Muscle of leg (tissue), 11 donors: ENCODE results near the gene LNPK. TPM values are rescaled to one million over a fixed set of nuclear protein-coding genes. Genes with fewer than 3 reads are reported as not detected.

Experiments used
- DNase-seq: peaks from one replicate; pipeline ENCODE4 v3.0.0; 2013
- H3K27ac ChIP-seq: one replicate; pipeline ENCODE4 v1.5.1; 2013; ENCODE audit warnings: mild to moderate bottlenecking, low read length, control low read depth
- H3K27me3 ChIP-seq: one replicate; pipeline ENCODE4 v1.6.1; 2013; ENCODE audit warnings: low read length; ENCODE audit not compliant: control insufficient read depth, insufficient read depth
- H3K36me3 ChIP-seq: one replicate; pipeline ENCODE4 v1.6.1; 2013; ENCODE audit warnings: low read length; ENCODE audit not compliant: control insufficient read depth, insufficient read depth
- H3K4me1 ChIP-seq: one replicate; pipeline ENCODE4 v1.6.1; 2013; ENCODE audit warnings: low read length; ENCODE audit not compliant: control insufficient read depth, insufficient read depth
- H3K4me3 ChIP-seq: one replicate; pipeline ENCODE4 v1.5.1; 2013; ENCODE audit warnings: low read length, control low read depth
- H3K9me3 ChIP-seq: replicated peaks from 2 replicates; pipeline ENCODE4 v1.6.1; 2013; ENCODE audit warnings: low read depth, low read length; ENCODE audit not compliant: control insufficient read depth
- WGBS: methylation state at CpG from one replicate; pipeline ENCODE4 v1.1.5; 2013; ENCODE audit warnings: missing lambda C conversion rate; ENCODE audit not compliant: insufficient coverage; 5-methylcytosine and 5-hydroxymethylcytosine counted together
- polyA plus RNA-seq, 8 donors: library from polyadenylated mRNA; unstranded; fragments of 120-200 nt; gene quantifications; one replicate each; pipeline versions ENCODE4 v1.2.1 to v1.2.3, GENCODE V29; 2013; ENCODE audit warnings: inconsistent platforms in 1 of 8, low replicate concordance in 1 of 8; ENCODE audit not compliant: insufficient read length in 8 of 8, insufficient read depth in 1 of 8
- total RNA-seq: library from RNA; stranded (reverse); fragments of 120-200 nt; gene quantifications from one replicate; pipeline ENCODE4 v1.2.4, GENCODE V29; 2013

The LNPK gene
- total and polyA plus RNA-seq, 9 donors, result 18.0 to 40.6 (median 32.2) TPM

DNA sequence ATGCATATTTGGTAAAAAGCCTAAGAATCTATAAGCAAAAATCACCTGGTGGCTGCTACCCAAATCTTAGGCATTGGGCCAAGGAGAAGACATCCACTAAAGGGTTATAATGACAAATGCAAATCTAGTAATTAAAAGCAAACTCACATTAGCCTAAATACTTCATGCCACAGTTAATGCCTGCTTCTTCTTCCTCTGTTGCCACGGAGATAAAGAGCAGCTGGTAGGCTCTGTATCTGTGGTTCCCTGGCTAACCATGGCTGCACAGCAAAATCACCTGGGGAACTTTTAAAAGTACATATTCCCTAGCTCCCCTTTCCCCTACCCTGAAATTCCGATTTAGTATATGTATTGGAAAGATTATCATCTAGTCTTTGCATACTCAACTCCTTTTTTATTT is 114.3 kb downstream of the LNPK start:
- Histone ChIP-seq H3K9me3 (no peaks in the 10 kb centered on the region), H3K36me3 (no peaks in the 10 kb centered on the region), H3K4me1 (peaks cover 5% of the 10 kb centered on the region), H3K4me3 (no peak overlapping the region), H3K27me3 (no peaks in the 10 kb centered on the region), H3K27ac (no peak overlapping the region)
- WGBS, result no CpG with 5 or more reads among the region's 2 CpGs
- no peak for DNase-seq

DNA sequence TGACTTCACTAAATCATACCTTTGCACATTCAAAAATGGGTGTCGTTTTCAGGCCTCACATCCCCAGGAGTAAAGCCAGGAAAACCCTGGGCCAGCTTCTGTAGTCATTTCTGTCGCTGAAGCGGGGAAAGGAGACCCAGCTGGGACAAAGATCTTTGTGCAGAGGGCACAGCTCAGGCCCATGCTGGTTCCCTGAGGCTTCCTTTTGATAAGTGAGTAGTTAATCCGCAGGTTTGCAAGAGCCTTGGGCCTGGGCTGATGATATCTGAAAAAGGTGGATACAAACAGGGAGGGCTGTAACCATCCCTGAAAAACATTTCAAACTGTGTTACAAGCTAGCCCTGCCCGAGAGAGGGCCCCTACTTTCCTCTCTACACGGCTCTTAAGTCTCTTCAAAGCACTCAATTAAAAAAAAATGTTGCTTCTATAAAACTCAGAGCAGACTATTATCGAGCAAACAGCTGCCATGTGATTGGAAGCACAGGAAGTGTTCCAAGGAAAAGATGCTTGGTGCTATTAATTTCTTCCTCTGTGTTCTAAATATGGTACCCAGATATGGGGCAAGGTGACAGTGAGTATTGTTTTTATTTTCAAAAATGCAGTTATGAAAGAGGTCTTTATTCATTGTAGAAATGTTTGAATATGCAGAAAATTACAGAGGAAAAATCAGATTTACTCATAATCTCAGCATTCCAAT is 117.2 kb downstream of the LNPK start:
- Histone ChIP-seq H3K4me1 (peaks cover 2% of the 10 kb centered on the region), H3K9me3 (no peaks in the 10 kb centered on the region), H3K36me3 (no peaks in the 10 kb centered on the region), H3K27me3 (no peaks in the 10 kb centered on the region), H3K4me3 (no peak overlapping the region), H3K27ac (no peak overlapping the region)
- no peak for DNase-seq
- WGBS, result 74% methylated on average over 2 of the region's 7 CpGs

DNA sequence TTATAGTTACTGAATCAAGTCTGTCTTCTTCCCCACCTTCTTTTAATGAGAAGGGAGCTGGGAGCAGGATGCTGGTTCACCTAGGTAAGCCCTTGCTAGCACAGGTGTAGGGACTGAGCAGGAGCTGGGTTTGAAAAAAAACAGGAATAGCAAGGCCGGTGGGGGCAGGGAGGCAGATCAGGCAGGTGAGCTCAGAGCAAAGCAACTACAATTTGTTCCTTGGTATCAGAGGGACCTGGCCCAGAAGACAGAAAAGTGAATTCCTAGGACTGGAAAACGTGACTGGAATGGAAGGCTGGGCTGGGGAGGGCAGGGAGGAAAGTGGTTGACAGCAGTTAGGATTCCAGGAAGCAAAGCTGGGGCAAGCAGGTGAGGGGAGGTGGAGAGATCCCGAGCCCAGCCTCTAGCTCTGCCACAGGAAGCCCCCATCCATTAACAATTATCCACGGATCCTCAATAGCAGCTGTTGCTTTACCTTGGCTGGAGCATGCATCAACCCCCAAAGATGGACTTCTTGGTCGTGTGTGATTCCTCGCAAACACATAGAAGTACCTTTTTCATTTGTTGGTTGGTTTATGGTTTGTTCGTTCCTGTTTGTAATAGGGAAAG is 118.4 kb downstream of the LNPK start:
- Histone ChIP-seq H3K27me3 (no peaks in the 10 kb centered on the region), H3K4me3 (no peak overlapping the region), H3K4me1 (peaks cover 2% of the 10 kb centered on the region), H3K36me3 (no peaks in the 10 kb centered on the region), H3K9me3 (no peaks in the 10 kb centered on the region), H3K27ac (no peak overlapping the region)
- WGBS, result 60% methylated on average over 3 of the region's 7 CpGs
- DNase-seq, result no peak

DNA sequence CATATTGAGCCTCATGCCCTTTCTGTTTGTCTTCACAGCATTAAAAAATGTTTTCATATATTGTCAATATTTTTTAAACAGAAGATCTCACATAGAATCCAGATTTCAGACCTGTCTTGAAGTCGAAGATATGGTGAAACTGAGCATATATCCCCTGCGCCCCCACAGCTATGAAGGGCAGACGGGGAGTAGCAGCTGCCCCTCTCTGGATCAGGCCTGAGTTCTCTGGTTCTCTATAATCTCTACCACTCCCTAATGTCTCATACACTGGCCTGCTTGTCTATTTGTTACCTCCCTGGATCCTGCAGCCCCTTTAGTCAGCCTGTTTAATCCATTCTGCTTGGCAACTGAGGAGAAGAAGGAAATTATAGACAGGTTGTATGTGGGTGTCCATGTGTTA is 122.4 kb downstream of the LNPK start:
- H3K4me3 ChIP-seq, result no peak overlapping the region
- H3K27ac ChIP-seq, result no peak overlapping the region
- H3K4me1 ChIP-seq, result no peaks in the 10 kb centered on the region
- no peaks in the 10 kb centered on the region for H3K36me3 ChIP-seq
- no peaks in the 10 kb centered on the region for H3K27me3 ChIP-seq
- no peak for DNase-seq
- H3K9me3 ChIP-seq, result no peaks in the 10 kb centered on the region
- 89% methylated on average over 3 of the region's 3 CpGs for WGBS

DNA sequence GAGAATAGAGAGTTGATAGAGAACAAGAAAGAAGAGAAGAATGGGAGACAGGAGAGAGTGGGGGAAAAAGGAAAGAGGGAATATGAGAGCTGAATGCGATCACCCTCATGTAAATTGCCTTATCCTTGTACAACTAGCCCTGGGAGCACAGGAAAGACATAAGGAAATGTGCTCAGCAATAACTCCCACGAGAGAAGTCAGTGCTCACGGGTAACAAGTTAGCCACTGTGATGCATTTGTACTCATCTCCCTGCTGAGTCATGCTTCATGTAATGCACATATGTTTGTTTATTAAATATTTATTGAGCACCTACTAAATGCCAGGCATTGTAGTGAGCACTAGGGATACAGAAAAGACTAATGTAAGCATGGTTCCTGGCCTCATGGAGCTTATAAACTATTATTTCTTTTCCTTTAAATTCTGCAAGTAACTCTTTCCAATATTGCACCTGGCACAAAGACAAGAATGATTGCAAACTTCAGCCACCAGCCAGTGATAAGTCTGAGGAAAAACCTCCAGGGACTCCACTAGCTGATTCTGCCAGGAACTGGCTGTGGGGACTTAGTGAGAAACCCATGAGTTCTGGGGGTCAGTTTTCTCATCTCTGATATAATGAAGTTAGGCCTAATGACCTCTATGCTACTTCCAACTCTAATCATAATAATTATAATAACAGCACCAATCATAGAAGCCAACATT is 124.1 kb downstream of the LNPK start:
- H3K4me3 ChIP-seq, result no peak overlapping the region
- no peaks in the 10 kb centered on the region for H3K36me3 ChIP-seq
- peaks cover 5% of the 10 kb centered on the region for H3K4me1 ChIP-seq
- WGBS, result 20% methylated on average over 1 of the region's 3 CpGs
- no peak overlapping the region for H3K27ac ChIP-seq
- peak; percentile 56 for DNase-seq
- no peaks in the 10 kb centered on the region for H3K9me3 ChIP-seq
- no peaks in the 10 kb centered on the region for H3K27me3 ChIP-seq

DNA sequence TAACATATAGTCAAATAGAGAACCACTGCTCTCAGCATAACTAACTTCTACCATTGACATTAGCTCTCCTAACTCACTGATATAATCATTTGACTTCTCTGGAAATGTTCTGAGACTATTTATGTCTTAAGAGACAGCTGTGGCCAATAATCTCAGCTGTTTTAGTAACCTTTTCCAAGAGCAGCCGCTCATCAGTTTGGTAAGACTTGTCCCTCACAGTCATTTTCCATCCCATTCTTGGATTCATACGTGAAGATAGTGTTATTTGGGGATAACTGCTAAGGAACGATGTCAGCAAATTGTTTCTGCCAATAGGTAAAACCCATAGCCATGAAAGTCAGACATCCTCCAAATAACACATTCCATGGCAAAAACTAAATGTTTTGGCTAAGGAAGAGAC is 127.8 kb downstream of the LNPK start:
- no peak overlapping the region for H3K4me3 ChIP-seq
- peak; percentile 84 for DNase-seq
- no peaks in the 10 kb centered on the region for H3K9me3 ChIP-seq
- no peaks in the 10 kb centered on the region for H3K27me3 ChIP-seq
- H3K36me3 ChIP-seq, result no peaks in the 10 kb centered on the region
- WGBS, result no CpG with 5 or more reads among the region's 3 CpGs
- peaks cover 16% of the 10 kb centered on the region for H3K4me1 ChIP-seq
- peak overlapping the region; percentile 0 for H3K27ac ChIP-seq

Other genes with a start within 250 kb of the LNPK start
- gene EVX2, start 81.7 kb upstream of the LNPK start, total RNA-seq, result 0.18 TPM
- gene EVX2, start 81.7 kb upstream of the LNPK start, polyA plus RNA-seq, result under 1 TPM; 0.03 to 0.14 (median 0.05) TPM
- 0.31 TPM for gene HOXD13, start 90.5 kb upstream of the LNPK start, total RNA-seq
- gene HOXD13, start 90.5 kb upstream of the LNPK start, polyA plus RNA-seq, result under 1 TPM in 5 of 8 donors, not detected in 3; 0.05 to 0.45 (median 0.10) TPM
- not detected for gene HOXD12, start 97.5 kb upstream of the LNPK start, total RNA-seq
- gene HOXD12, start 97.5 kb upstream of the LNPK start, polyA plus RNA-seq, result under 1 TPM in 1 of 8 donors, not detected in 7; 0.15 TPM
- 0.04 TPM for gene HOXD11, start 105.0 kb upstream of the LNPK start, total RNA-seq
- 1 to 10 TPM in 2 of 8 donors, not detected in 6; 2.1 to 2.2 TPM for gene HOXD11, start 105.0 kb upstream of the LNPK start, polyA plus RNA-seq
- gene HOXD10, start 114.5 kb upstream of the LNPK start, total RNA-seq, result 0.09 TPM
- 1 to 10 TPM in 2 of 8 donors, under 1 TPM in 4, not detected in 2; 0.05 to 4.6 (median 0.22) TPM for gene HOXD10, start 114.5 kb upstream of the LNPK start, polyA plus RNA-seq
- 0.75 TPM for gene HOXD9, start 120.5 kb upstream of the LNPK start, total RNA-seq
- gene HOXD9, start 120.5 kb upstream of the LNPK start, polyA plus RNA-seq, result 1 to 10 TPM; 1.7 to 8.8 (median 5.0) TPM
- 13.9 TPM for gene HOXD8, start 127.4 kb upstream of the LNPK start, total RNA-seq
- gene HOXD8, start 127.4 kb upstream of the LNPK start, polyA plus RNA-seq, result 10 to 100 TPM; 15.3 to 39.3 (median 26.6) TPM
- 2.2 TPM for gene HOXD4, start 149.3 kb upstream of the LNPK start, total RNA-seq
- 1 to 10 TPM; 3.2 to 8.1 (median 3.7) TPM for gene HOXD4, start 149.3 kb upstream of the LNPK start, polyA plus RNA-seq
- 3.1 TPM for gene HOXD3, start 155.0 kb upstream of the LNPK start, total RNA-seq
- 1 to 10 TPM in 6 of 8 donors, under 1 TPM in 2; 0.91 to 4.0 (median 1.7) TPM for gene HOXD3, start 155.0 kb upstream of the LNPK start, polyA plus RNA-seq
- 0.71 TPM for gene HOXD1, start 186.4 kb upstream of the LNPK start, total RNA-seq
- gene HOXD1, start 186.4 kb upstream of the LNPK start, polyA plus RNA-seq, result 1 to 10 TPM in 7 of 8 donors, under 1 TPM in 1; 0.57 to 3.3 (median 1.7) TPM